ENCODE measurements around the gene NOCT.
"Not testable (repeated sequence)": the region's sequence is repeated elsewhere in the genome, so short reads cannot be mapped to it uniquely, and the experiment has no call there.

The NOCT gene, protein sequence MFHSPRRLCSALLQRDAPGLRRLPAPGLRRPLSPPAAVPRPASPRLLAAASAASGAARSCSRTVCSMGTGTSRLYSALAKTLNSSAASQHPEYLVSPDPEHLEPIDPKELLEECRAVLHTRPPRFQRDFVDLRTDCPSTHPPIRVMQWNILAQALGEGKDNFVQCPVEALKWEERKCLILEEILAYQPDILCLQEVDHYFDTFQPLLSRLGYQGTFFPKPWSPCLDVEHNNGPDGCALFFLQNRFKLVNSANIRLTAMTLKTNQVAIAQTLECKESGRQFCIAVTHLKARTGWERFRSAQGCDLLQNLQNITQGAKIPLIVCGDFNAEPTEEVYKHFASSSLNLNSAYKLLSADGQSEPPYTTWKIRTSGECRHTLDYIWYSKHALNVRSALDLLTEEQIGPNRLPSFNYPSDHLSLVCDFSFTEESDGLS
- 64.7 reads per million, percentile 74 among the genes with 10 or more reads in this experiment for total RNA-seq

DNA sequence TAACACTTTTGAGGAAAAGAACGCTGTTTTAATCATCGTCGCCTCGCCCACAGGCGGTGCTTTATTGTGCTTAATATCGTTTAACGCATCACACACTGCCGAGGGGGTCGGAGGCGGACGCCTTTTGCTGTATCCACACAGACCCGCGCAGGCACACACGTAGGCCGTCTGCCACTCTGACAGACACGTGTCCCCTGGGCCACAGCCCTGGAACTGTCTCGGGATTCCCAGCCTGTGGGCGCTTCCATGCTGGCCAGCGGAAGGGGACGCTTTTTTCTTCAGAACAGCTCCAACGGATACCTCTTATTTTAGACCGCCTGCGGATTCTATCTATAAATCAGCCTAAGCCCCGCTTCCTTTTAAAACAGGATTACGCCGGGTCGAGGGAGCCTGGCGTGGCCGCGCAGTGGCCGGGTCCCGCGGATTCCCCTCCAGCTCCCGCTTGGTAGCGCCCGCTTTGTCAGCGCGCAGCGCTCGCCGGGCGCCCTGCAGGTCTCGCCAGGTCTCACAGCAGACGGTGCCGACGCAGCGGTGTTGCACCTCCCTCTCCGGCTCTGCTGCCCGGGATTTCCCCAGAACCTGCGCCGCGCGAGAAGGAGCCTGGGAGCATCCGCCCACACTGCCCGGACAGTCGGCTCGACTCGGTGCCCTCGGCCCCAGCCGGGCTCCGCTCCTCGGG is at the start of gene NOCT:
TSS of gene NOCT (plus strand) at position 513 of the 679 bp plus-strand sequence. CDS start 201 bp downstream, outside the sequence.
- peak; percentile 92 for DNase-seq

DNA sequence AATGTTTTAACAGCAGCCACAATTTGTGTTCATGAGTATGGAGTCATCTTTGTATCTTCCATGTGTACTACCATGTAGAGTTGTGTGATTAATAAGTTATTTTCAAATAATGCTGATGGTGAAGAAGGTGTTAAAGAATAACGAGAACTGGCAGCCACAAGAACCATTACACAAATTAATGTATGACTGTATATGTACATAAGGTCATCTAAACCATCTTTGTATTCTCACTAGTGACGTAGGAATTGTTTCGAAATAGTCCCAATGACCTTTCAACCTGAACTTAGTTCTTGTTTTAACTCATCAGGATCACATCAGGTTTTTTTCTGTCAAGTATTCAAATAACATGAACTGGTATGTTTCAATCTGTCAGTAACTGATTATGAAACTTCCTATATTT is 48.3 kb upstream of the NOCT start:
- DNase-seq, result no peak

DNA sequence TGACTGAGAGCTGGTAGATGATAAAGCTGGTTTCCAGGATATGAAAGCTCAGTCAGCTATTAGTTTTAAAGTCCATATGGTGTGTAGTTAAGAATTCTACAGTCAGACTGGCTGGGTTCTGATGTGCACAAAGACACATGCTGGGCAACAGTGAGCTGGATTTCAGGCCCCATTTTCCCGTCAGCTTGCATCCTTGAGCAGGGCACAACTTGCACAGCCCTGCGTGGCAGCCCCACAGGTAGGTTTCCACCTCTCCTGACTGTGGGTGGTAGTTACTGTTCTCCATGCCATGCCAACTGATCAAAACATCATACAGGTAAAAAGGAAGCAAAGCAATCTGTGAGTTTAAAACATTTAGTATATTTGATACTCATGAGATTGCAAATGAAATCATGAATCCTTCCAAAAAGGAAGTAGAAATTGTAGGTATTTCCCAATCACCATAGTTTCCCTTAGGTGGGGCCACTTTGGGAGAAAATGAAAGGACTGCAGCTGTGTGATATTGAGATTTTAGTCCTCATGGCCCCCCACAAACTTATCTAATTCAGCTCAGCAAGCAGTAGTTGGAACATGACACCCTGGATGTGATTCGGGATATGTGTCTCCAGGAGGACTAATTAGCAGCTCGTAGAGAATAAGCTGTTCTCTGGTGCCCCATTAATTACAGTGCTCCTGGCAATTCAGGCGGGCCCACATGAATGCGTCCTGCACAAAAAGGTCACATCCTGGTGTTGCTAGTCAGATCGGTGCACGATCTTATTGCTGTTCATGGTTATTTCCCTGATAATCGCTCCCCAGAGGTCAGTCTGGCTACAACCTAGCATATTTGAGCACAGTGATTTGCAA is 42.4 kb upstream of the NOCT start:
- DNase-seq, result no peak

DNA sequence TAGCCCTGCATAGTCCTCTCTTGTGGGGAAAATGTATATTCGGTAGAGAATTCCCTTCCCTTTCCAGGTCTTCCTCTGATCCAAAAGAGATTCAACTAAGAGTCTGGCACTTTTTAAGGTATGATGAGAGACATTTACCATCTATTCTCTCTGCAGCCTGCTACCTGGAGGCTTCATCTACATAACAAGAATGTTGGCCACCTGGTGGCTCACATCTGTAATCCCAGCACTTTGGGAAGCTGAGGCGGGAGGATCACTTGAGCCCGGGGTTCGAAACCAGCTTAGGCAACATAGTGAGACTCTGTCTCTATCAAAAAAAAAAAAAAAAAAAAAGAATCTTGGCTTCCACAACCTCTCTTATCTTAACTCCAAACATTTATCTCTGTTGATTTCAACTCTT is 40.4 kb upstream of the NOCT start:
- DNase-seq, result no peak

DNA sequence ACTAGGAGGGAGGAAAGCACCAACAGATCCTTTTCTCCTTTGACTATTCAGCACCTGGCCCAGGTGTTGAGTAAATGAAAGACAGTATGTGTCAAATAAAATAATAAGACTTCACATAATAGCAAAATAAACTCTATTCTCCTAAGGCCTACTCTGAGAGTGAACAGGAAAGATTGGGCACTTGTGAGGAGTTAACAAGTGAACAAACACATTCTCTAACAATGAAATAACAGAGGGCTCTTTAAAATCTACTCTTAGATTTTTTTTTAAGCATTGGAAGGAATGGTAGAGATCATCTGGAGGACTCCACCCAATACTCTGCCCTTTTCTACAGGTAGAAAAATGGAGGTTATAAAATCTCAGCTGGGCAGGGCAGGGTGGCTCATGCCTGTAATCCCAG is 39.1 kb upstream of the NOCT start:
- DNase-seq, result no peak

DNA sequence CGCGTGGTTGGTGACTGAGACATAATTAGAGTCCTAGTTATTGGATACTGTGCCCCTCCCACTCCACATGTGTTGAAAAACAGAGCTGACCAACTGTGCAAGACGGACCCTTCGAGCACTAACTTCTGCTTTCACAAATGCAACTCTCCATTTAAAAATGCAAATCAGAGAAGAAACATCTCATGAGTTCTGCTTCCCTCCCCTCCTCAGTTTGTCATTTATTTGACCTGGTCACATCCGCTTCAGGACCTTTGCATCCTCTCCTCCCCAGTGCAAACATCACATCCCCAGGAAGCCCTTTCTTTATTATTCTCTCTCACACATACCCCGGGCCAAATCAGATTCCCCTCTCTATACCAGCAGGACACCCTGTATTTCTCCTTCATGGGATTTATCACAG is 38.1 kb upstream of the NOCT start:
- DNase-seq, result no peak

DNA sequence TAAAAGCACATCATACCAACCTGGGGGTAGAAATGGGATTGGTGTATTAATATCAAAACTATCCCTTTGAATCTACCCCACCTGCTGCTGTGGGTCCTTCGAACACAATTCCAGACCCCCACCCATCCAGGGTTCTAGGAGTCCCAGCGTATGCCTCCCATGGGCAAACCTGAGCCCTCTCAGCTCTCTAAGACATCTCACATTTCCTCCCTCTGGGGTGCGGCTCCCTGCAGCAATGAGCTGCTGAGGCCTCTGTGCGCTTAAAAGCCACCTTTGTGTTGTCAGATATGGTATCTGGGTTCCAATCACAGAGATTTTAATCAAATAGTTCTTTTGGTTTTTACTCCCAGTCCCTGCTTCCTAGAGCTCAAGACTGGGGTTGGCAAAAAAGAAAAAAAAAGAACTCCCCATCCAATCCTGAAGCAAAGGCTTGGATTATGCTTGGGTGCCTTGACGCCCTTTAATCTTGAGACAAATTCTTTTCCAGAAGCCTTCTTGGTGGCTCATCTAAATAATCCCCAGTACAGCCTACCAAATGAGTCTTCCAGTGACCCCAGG is 37.5 kb upstream of the NOCT start:
- DNase-seq, result no peak

DNA sequence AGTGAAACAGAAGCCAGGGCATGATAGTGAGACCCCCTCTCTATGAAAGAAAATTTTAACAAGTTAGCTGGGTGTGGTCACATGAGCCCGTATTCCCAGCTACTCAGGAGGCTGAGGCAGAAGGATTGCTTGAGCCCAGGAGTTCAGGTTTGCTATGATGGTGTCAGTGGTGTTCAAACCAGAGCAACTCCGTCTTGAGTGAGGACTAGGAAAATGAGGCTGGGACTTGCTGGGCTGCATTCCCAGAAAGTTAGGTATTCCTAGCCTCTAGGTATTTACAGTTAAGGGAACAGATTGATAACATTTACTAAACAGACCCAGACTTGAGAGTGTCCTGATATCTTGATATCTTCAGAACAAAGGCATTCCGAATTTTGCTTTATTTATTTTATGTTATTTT is 37.0 kb upstream of the NOCT start:
- no peak for DNase-seq

DNA sequence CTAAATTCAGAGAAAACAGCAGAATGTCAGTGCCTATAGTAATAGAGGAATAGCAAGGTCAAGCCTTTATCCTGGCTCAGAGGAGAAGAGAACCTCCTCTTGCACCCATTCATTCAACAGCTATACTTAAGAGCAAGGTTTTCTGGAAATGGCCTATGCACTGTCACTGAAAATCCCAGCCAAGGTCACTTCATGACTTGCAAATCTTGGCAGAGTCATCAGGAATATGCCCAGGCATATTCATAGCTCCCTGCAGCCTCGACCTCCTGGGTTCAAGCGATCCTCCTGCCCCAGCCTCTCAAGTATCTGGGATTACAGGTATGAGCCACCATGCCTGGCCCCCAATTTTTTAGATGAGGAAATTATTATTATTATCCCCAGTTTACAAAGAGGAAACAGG is 35.8 kb upstream of the NOCT start:
- no peak for DNase-seq

DNA sequence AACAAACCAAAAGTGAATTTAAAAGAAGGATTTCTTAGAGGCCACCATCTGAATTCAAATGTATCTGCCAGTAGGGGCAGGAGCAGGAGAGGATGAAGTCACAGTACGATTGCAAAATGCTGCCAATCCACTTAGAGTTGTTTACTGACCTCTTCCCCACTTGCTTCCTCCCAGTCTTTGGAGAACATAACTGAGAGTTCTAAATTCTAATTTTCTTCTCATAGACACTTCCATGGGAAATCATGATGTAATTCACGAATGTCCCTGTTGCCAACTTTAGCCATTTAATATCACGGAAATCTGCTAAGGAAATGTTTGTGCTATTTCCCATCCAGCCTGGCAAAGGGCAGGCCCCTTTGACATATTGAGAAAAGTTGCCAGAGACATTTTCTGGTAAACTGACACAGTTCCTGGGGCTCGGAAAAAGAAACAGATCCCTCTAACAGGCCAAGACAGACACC is 33.6 kb upstream of the NOCT start:
- DNase-seq, result no peak

DNA sequence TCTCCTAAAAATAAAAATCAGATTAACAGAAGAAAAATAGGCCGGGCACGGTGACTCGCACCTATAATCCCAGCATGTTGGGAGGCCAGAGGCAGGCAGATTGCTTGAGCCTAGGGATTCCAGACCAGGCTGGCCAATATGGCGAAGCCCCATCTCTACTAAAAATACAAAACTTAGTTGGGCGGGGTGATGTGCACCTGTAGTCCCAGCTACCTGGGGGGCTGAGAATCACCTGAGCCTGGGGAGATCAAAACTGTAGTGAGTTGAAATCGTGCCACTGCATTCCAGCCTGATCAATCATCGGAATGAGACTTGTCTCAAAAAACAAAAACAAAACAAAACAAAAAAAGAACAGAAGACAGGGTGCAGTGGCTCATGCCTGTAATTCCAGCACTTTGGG is 32.8 kb upstream of the NOCT start:
- DNase-seq, result no peak

DNA sequence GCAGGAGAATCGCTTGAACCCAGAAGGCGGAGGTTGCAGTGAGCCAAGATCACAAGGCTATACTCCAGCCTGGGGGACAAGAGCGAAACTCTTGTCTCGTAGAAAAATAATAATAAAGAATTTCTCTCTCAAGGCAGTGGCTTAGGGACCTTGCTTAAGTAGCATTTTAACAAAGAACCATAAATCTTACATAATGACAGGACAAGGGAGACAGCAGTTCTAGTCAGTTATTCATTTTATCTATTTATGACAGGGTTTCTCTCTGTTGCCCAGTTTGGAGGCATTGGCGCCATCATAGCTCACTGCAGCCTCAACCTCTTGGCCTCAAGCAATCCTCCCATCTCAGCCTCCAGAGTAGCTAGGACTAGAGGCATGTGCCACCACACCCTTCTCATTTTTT is 31.9 kb upstream of the NOCT start:
- DNase-seq, result no peak

DNA sequence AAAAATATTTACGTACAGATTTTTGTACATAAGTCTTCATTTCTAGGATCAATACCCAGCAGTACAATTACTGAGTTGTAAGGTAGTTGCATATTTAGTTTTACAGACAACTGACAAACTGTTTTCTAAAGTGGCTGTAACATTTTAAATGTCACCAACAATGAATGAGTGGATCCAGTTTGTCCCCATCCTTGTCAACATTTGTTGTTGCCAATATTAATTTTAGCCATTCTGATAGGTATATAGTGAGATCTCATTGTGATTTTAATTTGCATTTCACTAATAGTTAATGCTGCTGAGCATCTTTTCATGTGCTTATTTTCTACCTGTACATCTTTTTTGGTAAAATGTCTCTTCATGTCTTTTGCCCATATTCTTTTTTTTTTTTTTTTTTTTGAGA is 30.9 kb upstream of the NOCT start:
- no peak for DNase-seq

DNA sequence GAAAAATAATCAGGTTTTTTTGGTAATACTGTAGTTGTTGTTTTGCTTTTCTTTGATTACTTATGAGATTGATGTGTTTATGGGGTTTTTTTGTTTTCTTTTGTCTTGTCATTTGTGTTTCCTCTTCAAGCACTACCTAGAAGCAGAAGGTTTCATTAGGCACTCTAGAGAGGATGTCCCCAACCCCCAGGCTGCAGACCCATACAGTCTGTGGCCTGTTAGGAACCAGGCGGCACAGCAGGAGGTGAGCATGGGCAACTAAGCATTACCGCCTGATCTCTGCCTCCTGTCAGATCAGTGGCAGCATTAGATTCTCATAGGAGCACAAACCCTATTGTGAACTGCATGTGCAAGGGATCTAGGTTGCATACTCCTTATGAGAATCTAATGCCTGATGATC is 22.9 kb upstream of the NOCT start:
- no peak for DNase-seq

DNA sequence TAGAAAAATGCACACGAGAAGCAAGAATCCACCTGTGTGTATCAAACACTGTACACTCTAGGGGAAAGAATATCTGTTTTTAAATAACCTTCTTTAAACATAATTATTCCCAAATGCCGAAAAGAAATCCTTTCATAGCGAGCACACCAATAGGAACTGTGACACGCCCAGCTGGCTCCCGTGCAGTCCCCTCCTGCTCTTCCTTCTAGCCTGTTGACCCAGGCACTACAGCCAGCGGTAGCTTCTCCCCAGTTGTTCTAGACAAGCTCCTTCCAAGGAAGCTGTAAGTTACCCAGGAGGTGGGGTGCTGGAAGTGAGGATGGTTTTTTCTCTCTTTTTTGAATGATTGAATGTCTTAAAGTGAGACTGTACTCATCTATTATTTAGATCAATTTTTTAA is 19.5 kb upstream of the NOCT start:
- no peak for DNase-seq

DNA sequence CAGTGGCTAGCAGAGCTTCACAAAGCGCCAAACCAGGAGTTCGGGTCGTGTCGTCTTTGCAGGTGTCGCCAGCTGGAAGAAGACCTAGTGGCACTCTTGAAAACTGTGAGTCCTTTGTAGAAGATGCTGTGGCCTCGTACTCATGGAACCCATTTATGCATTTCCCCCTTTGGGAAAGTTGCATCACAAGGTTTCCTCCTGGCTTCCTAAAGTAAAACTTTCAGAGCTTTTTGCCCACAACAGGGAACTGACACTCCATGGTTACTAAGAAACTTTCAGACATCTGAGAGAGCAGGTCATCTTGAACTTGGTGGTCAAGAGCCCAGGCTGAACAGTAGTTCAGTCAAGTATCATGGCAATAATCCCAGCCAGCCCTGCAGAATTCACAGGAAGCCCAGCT is 15.9 kb upstream of the NOCT start:
- no peak for DNase-seq

DNA sequence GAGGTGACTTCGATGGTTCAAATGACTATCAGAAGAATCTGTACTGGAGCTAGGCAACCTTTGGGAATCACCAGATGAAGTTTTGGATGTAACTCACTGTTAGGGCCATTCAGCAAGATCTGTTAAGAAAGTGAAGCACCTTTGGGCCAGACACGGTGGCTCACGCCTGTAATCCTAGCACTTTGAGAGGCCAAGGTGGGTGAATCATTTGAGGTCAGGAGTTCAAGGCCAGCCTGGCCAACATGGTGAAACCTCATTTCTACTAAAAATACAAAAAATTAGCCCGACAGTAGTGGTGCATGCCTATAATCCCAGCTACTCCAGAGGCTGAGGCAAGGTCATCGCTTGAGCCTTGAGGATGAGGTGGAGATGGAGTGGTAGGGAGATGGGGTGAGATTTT is 15.4 kb upstream of the NOCT start:
- DNase-seq, result not testable (repeated sequence)

DNA sequence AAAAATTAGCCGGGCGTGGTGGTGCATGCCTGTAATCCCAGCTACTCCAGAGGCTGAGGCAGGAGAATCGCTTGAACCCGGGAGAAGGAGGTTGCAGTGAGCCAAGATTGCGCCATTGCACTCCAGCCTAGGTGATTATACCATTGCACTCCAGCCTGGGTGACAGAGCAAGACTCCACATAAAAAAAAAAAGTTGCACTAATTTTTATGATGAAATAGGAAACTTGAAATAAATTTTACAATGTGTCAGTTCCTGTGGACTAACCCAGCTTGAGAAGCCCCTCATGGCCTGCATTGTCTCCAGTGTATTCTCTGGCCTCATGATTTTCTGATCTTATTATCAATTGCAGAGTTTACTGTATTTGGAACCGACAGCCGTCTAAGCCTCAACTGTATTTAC is 14.2 kb upstream of the NOCT start:
- not testable (repeated sequence) for DNase-seq

DNA sequence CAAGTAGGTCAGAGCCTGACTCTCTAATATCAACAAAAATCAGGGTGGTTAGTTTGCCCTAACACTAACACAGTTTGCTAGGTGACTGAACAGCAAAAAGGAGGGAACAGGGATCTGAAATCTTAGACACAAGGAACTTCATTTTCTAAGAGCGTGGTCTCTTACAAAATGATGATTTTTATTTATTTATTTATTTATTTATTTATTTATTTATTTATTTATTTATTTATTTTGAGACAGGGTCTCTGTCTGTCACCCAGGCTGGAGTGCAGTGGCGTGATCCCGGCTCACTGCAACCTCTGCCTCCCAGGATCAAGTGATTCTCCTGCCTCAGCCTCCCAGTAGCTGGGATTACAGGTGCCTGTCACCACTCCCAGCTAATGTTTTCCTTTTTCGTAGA is 11.9 kb upstream of the NOCT start:
- DNase-seq, result not testable (repeated sequence)

DNA sequence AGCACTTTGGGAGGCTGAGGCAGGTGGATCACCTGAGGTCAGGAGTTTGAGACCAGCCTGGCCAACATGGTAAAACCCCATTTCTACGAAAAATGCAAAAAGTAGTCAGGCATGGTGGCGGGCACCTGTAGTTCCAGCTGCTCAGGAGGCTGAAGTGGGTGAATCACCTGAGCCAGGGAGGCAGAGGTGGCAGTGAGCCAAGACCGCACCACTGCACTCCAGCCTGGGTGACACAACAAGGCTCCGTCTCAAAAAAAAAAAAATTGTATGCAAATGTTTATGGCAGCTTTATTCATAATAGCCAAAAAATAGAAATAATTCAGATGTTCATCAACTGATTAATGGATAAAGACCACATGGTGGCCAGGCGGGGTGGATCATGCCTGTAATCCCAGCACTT is 9.8 kb upstream of the NOCT start:
- DNase-seq, result no peak

DNA sequence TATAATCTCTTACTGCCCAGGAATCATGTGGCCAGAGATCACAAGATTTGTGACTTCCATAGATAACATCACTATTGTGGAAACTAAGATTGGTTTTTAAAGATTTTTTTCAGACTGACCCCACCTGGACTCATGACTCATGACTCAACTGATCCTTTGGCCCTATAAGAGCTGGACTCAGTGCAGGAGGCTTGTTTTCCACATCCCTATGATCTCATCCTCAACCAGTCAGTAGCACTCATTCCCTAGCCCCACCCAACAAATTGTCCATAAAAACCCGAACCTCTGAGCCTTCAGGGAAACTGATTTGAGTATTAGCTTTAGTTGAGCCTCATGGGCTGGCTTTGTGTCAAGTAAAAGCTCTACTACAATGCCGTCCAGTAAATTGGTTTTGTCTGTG is 7.9 kb upstream of the NOCT start:
- no peak for DNase-seq

DNA sequence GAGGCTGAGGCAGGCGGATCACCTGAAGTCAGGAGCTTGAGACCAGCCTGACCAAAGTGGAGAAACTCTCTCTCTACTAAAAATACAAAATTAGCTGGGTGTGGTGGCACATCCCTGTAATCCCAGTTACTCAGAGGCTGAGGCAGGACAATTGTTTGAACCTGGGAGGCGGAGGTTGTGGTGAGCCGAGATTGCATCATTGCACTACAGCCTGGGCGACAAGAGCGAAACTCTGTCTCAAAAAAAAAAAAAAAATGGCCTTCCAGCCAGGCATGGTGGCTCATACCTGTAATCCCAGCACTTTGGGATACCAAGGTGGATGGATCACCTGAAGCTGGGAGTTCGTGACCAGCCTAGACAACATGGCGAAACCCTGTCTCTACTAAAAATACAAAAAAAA is 7.3 kb upstream of the NOCT start:
- DNase-seq, result not testable (repeated sequence)

DNA sequence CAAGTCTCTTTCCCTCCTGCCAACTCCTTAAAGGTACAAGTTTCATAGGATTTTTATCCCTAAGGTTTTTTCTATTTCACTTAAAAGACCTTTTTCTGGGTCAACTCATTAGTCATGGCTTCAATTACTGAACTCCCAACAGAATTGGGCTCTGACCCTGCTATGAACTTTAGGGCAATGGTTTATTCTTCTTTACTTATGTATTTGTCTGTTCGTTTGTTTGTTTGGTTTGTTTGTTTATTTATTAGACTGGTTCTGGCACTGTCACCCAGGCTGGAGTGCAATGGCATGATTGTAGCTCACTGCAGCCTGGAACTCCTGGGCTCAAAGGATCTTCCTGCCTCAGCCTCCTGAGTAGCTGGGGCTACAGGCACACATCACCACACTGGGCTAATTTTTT is 5.9 kb upstream of the NOCT start:
- no peak for DNase-seq
